ENCODE measurements around the gene SULT4A1.

Gene SULT4A1

DNA sequence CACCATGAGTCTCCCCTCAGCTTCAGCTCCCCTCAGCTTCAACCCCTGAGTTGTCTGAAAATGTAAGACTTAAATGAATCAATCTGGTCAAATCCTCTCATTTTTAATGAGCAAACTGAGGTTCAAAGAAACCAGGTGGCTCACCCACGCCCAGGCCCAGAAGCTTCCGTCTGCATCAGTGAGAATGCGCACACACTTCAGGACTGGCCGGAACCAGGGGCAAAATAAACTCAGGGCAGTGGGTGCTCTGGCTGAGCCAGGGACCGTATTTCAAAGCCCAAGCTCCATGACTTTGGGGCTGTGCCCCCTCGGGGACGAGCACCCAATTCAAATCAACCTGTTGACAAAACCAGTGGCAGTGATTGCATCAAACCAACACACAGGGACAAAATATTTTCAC, 3.1 kb downstream of the SULT4A1 start:
- TF ChIP-seq, protein P1, sequence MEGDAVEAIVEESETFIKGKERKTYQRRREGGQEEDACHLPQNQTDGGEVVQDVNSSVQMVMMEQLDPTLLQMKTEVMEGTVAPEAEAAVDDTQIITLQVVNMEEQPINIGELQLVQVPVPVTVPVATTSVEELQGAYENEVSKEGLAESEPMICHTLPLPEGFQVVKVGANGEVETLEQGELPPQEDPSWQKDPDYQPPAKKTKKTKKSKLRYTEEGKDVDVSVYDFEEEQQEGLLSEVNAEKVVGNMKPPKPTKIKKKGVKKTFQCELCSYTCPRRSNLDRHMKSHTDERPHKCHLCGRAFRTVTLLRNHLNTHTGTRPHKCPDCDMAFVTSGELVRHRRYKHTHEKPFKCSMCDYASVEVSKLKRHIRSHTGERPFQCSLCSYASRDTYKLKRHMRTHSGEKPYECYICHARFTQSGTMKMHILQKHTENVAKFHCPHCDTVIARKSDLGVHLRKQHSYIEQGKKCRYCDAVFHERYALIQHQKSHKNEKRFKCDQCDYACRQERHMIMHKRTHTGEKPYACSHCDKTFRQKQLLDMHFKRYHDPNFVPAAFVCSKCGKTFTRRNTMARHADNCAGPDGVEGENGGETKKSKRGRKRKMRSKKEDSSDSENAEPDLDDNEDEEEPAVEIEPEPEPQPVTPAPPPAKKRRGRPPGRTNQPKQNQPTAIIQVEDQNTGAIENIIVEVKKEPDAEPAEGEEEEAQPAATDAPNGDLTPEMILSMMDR (IDR thresholded peaks at IDR 0.05; ENCODE audit: poor library complexity, severe bottlenecking): no peak
- Histone ChIP-seq H3K4me1 (ENCODE audit: insufficient read depth, poor library complexity, severe bottlenecking) (no peaks in the 10 kb centered on the region), H3K4me3 (ENCODE audit: severe bottlenecking) (no peak overlapping the region), H3K9me3 (ENCODE audit: severe bottlenecking) (no peaks in the 10 kb centered on the region), H3K27me3 (ENCODE audit: insufficient read depth, poor library complexity, severe bottlenecking) (no peaks in the 10 kb centered on the region), H3K36me3 (ENCODE audit: low read depth) (no peaks in the 10 kb centered on the region), H3K27ac (ENCODE audit: poor library complexity, severe bottlenecking) (no peak overlapping the region)
- DNase-seq (ENCODE audit: low spot score): no peak
- ATAC-seq (ENCODE audit: low read depth): no peak

DNA sequence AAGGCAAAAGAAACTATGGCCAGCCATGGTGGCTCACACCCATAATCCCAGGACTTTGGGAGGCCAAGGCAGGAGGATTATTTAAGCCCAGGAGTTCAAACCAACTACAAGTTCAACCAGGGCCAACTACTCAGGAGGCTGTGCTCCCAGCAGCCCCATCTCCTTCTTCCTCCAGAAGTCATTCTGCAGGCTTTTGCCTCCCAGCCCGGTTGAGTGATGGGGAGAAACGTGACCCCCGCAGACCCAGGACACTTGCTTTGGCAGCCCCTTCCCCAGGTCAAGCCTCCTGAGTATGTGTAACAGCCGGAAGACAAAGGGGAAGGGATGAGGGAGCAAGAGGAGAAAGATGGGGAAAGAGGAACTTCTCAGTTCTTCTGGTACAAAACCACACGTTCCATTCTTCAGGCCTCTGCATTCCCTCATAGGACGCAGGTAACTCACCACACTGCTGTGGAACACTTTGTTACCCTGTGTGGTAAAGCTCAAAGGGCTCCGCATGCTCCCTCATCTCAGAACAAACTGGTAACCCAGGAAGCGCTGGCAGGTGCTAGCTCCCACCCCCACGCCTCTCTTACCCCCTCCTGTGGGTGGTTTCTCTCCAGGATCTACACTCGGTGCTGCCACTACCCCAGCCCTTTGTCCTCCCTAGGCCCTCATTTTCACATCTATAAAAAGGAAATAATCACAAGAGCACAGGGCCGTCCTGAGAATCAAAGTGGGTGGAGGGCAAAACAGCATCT, 4.0 kb downstream of the SULT4A1 start:
- TF ChIP-seq, protein P1 (IDR thresholded peaks at IDR 0.05; ENCODE audit: poor library complexity, severe bottlenecking): no peak
- Histone ChIP-seq H3K4me3 (ENCODE audit: severe bottlenecking) (no peak overlapping the region), H3K36me3 (ENCODE audit: low read depth) (no peaks in the 10 kb centered on the region), H3K9me3 (ENCODE audit: severe bottlenecking) (no peaks in the 10 kb centered on the region), H3K27ac (ENCODE audit: poor library complexity, severe bottlenecking) (no peak overlapping the region), H3K4me1 (ENCODE audit: insufficient read depth, poor library complexity, severe bottlenecking) (no peaks in the 10 kb centered on the region), H3K27me3 (ENCODE audit: insufficient read depth, poor library complexity, severe bottlenecking) (no peaks in the 10 kb centered on the region)
- ATAC-seq (ENCODE audit: low read depth) (no peak), DNase-seq (ENCODE audit: low spot score) (no peak)

DNA sequence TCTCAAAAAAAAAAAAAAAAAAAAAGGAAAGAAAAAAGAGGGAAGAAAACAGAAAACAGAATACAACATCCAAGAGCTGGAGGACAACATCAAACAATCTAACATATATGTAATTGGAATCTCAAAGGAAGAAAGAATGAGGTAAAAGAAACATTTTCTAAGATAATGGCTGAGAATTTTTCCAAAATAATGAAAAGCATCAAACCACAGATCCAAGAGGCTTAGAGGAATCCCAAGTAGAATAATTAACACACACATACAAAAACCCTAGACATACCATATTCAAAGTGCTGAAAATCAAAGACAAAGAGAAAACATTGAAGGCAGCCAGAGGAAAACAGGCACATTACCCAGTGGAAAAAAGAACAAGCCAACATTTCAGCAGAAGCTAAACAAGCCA, 4.9 kb downstream of the SULT4A1 start:
- TF ChIP-seq, protein P1 (IDR thresholded peaks at IDR 0.05; ENCODE audit: poor library complexity, severe bottlenecking): no peak
- H3K36me3 ChIP-seq (ENCODE audit: low read depth): no peaks in the 10 kb centered on the region
- ATAC-seq (ENCODE audit: low read depth) (no peak), DNase-seq (ENCODE audit: low spot score) (no peak)
- no peak overlapping the region for H3K4me3 ChIP-seq (ENCODE audit: severe bottlenecking)
- H3K27me3 ChIP-seq (ENCODE audit: insufficient read depth, poor library complexity, severe bottlenecking): no peaks in the 10 kb centered on the region
- H3K9me3 ChIP-seq (ENCODE audit: severe bottlenecking): no peaks in the 10 kb centered on the region
- no peak overlapping the region for H3K27ac ChIP-seq (ENCODE audit: poor library complexity, severe bottlenecking)
- no peaks in the 10 kb centered on the region for H3K4me1 ChIP-seq (ENCODE audit: insufficient read depth, poor library complexity, severe bottlenecking)

DNA sequence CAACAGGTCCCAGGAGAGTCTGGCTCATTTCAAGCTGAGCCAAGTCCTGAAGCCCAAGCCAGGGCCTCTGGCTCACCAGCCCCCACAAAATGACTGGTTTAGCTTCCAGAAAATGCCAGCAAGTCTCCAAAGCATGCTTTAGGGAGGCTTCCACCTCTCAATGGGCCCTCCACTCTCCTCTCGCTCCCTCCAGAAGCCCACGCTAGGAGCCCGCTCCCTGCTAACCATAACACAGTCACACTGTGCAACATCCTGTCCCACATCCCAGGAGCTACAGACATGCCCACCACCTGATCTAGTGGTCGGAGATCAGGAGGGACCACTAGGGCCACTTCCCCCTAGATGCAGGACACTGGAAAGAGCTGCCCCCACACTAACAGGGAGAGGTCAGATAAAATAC, 6.9 kb downstream of the SULT4A1 start:
- Histone ChIP-seq H3K27ac (ENCODE audit: poor library complexity, severe bottlenecking) (no peak overlapping the region), H3K9me3 (ENCODE audit: severe bottlenecking) (no peaks in the 10 kb centered on the region), H3K4me1 (ENCODE audit: insufficient read depth, poor library complexity, severe bottlenecking) (no peaks in the 10 kb centered on the region), H3K36me3 (ENCODE audit: low read depth) (no peaks in the 10 kb centered on the region), H3K27me3 (ENCODE audit: insufficient read depth, poor library complexity, severe bottlenecking) (no peaks in the 10 kb centered on the region), H3K4me3 (ENCODE audit: severe bottlenecking) (no peak overlapping the region)
- TF ChIP-seq, protein P1 (IDR thresholded peaks at IDR 0.05; ENCODE audit: poor library complexity, severe bottlenecking): no peak
- DNase-seq (ENCODE audit: low spot score): no peak
- no peak for ATAC-seq (ENCODE audit: low read depth)

DNA sequence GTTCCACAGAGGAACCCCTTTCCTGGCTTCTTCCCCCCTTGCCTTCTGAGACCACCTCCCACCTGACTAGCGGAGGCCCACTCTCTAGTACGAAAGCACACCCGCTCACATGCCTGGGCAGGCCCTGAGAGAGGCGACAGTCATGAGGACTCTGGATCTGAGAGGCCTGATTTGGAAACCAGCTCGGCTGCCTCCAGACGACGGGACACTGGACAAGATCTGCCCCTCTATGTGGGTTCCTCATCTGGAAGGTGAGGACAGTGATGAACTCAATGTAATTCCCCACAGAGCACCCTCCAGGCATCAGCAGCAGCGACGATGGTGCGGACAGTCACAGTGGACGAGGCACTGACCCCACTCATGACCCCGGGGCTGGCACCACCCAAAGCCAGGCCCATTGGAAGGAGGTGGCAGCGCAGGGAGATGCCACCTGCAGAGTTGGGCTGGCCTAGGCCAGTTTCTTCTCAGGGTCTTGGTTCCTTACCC, 7.5 kb downstream of the SULT4A1 start:
- H3K36me3 ChIP-seq (ENCODE audit: low read depth): no peaks in the 10 kb centered on the region
- TF ChIP-seq, protein P1 (IDR thresholded peaks at IDR 0.05; ENCODE audit: poor library complexity, severe bottlenecking): no peak
- ATAC-seq (ENCODE audit: low read depth) (no peak), DNase-seq (ENCODE audit: low spot score) (no peak)
- H3K4me1 ChIP-seq (ENCODE audit: insufficient read depth, poor library complexity, severe bottlenecking): no peaks in the 10 kb centered on the region
- no peak overlapping the region for H3K4me3 ChIP-seq (ENCODE audit: severe bottlenecking)
- no peaks in the 10 kb centered on the region for H3K9me3 ChIP-seq (ENCODE audit: severe bottlenecking)
- H3K27me3 ChIP-seq (ENCODE audit: insufficient read depth, poor library complexity, severe bottlenecking): no peaks in the 10 kb centered on the region
- H3K27ac ChIP-seq (ENCODE audit: poor library complexity, severe bottlenecking): no peak overlapping the region

Data from RWPE2 (cell line).